Stimulated activated naive CD8-positive, alpha-beta T cell treated with anti-CD3 and anti-CD28 coated beads, Interleukin-15, amount 100 ng/mL, for 72 hours (primary cell): ENCODE measurements around the gene EEF2K.

Experiments
- ATAC-seq: fragments of 150-1000 bp; cut with Tn5 transposase; 2 replicates; pipeline ENCODE4 v1.10.0; 2021; ENCODE audit warnings: mild to moderate bottlenecking, moderate library complexity
- DNase-seq, 2 donors: peaks; one replicate each; pipeline ENCODE4 v3.0.0; 2021 to 2022
- H3K27ac Mint-ChIP-seq, 2 donors: one replicate each; pipeline ENCODE4 v1.8.0; 2022; ENCODE audit warnings: mild to moderate bottlenecking in 2 of 2, mixed read lengths in 2 of 2, moderate library complexity in 2 of 2
- H3K27me3 Mint-ChIP-seq: one replicate; pipeline ENCODE4 v1.8.0; 2022; ENCODE audit warnings: mixed read lengths
- H3K4me1 Mint-ChIP-seq: one replicate; pipeline ENCODE4 v1.8.0; 2022; ENCODE audit warnings: mild to moderate bottlenecking, mixed read lengths
- H3K4me3 Mint-ChIP-seq, 2 donors: one replicate each; pipeline ENCODE4 v1.8.0; 2022; ENCODE audit warnings: mild to moderate bottlenecking in 2 of 2, mixed read lengths in 2 of 2, moderate library complexity in 1 of 2
- H3K9me3 Mint-ChIP-seq, 2 donors: one replicate each; pipeline ENCODE4 v1.8.0; 2022; ENCODE audit warnings: mixed read lengths in 2 of 2

EEF2K gene

GRCh38 chr16:22318690-22319358 lies 112.7 kb downstream of the EEF2K start:
- H3K27ac Mint-ChIP-seq, result peak overlapping the region in 1 of 2 donors; percentile 65
- ATAC-seq, result no peak
- peaks cover 24% of the 10 kb centered on the region for H3K4me1 Mint-ChIP-seq
- no peaks in the 10 kb centered on the region for H3K9me3 Mint-ChIP-seq
- DNase-seq, result peak; percentile 58 to 61
- no peaks in the 10 kb centered on the region for H3K27me3 Mint-ChIP-seq
- H3K4me3 Mint-ChIP-seq, result no peak overlapping the region

- H3K4me3 Mint-ChIP-seq, result no peak overlapping the region
- peaks cover 32% of the 10 kb centered on the region for H3K4me1 Mint-ChIP-seq
- no peak for ATAC-seq
- H3K27ac Mint-ChIP-seq, result peak overlapping the region in 1 of 2 donors; percentile 19
- DNase-seq, result no peak
- no peaks in the 10 kb centered on the region for H3K9me3 Mint-ChIP-seq
- H3K27me3 Mint-ChIP-seq, result no peaks in the 10 kb centered on the region
These were observed 114.7 kb downstream of the EEF2K start for GRCh38 chr16:22320572-22321339.

- no peaks in the 10 kb centered on the region for H3K9me3 Mint-ChIP-seq
- H3K4me1 Mint-ChIP-seq, result peaks cover 32% of the 10 kb centered on the region
- H3K4me3 Mint-ChIP-seq, result no peak overlapping the region
- H3K27me3 Mint-ChIP-seq, result no peaks in the 10 kb centered on the region
- ATAC-seq, result peak; percentile 82
- peak overlapping the region; percentile 20 to 65 for H3K27ac Mint-ChIP-seq
- DNase-seq, result peak; percentile 60 to 70
These were observed 115.4 kb downstream of the EEF2K start for GRCh38 chr16:22321340-22322001.

DNA sequence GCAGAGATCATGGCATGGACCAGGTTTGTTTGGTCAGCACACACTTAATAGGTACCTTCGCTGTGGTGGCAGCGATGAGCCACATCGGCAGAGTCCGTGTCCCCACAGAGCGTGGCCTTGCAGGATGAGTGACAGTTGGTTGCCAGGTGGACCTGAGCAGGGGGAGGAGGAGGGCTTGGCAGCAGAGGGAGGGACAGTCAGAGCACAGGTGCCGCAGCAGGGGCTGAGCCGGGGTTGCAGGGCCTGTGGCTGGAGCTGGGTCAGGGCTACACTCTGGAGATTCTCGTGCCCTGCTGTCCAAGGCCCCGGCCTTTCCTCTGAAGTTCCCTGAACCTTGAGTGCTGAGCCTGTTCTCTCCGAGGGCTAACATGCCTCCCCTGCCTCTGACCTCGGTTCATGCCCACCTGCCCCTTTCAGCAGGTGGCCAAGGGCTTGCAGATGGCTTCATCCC lies 116.0 kb downstream of the EEF2K start:
- H3K4me1 Mint-ChIP-seq, result peaks cover 31% of the 10 kb centered on the region
- no peak overlapping the region for H3K4me3 Mint-ChIP-seq
- peak overlapping the region in 1 of 2 donors; percentile 80 for H3K27ac Mint-ChIP-seq
- H3K27me3 Mint-ChIP-seq, result no peaks in the 10 kb centered on the region
- no peak for ATAC-seq
- no peaks in the 10 kb centered on the region for H3K9me3 Mint-ChIP-seq
- DNase-seq, result no peak

- no peak overlapping the region for H3K4me3 Mint-ChIP-seq
- peak overlapping the region in 1 of 2 donors; percentile 80 for H3K27ac Mint-ChIP-seq
- DNase-seq, result no peak
These were observed 116.7 kb downstream of the EEF2K start for GRCh38 chr16:22322741-22323140.

GRCh38 chr16:22323173-22323958 lies 117.3 kb downstream of the EEF2K start:
- H3K9me3 Mint-ChIP-seq, result no peaks in the 10 kb centered on the region
- H3K27ac Mint-ChIP-seq, result peak overlapping the region; percentile 33 to 85
- no peaks in the 10 kb centered on the region for H3K27me3 Mint-ChIP-seq
- no peak overlapping the region for H3K4me3 Mint-ChIP-seq
- H3K4me1 Mint-ChIP-seq, result peaks cover 28% of the 10 kb centered on the region
- ATAC-seq (no peak), DNase-seq (peak in 1 of 2 donors; percentile 7)

More at GRCh38 chr16:22322741-22323140, 116.7 kb downstream of the EEF2K start:
- H3K27me3 Mint-ChIP-seq, result no peaks in the 10 kb centered on the region
- H3K9me3 Mint-ChIP-seq, result no peaks in the 10 kb centered on the region
- no peak for ATAC-seq
- peaks cover 28% of the 10 kb centered on the region for H3K4me1 Mint-ChIP-seq

DNA sequence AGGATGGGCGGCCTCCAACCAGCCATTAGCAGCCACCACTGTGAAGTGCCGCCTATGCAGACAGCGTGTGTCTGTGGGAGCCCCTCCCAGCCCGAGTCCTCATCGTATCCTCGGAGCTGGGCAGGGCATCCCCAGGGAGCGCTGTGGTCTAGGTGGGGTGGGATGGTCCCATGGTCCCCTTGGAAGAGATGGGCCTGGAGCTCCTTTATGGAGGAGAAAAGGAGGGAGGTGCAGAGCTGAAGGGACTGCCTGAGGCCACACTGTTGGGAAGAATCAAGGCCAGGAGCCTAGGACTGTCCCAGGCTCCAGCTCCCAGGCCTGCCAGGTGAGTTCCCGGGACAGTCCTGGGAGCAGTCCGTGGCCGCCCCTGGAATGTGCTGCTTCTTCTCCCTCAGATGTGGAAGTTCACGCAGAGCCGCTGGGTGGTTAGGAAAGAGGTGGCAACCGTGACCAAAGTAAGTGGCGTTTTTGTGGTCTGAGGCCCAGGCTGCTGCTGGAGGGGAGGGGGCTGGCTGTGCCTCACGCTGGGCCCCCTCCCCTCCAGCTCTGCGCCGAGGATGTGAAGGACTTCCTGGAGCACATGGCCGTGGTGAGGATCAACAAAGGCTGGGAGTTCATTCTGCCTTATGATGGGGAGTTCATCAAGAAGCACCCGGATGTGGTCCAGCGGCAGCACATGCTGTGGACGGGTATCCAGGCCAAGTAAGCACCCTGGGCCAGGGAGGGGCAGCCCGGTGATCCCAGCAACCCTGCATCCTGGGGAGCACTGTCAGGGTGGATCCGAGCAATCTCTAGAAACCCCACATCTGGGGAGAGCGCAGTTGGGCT lies 118.1 kb downstream of the EEF2K start:
- Mint-ChIP-seq H3K4me3 (no peak overlapping the region), H3K27ac (peak overlapping the region; percentile 82 to 85), H3K27me3 (no peaks in the 10 kb centered on the region)

GRCh38 chr16:22324787-22325597 lies 118.9 kb downstream of the EEF2K start:
- no peaks in the 10 kb centered on the region for H3K27me3 Mint-ChIP-seq
- peaks cover 28% of the 10 kb centered on the region for H3K4me1 Mint-ChIP-seq
- DNase-seq (no peak), ATAC-seq (no peak)
- H3K9me3 Mint-ChIP-seq, result no peaks in the 10 kb centered on the region
- peak overlapping the region; percentile 82 to 90 for H3K27ac Mint-ChIP-seq
- no peak overlapping the region for H3K4me3 Mint-ChIP-seq

More for the DNA sequence above, 118.1 kb downstream of the EEF2K start:
- DNase-seq (peak in 1 of 2 donors; percentile 9), ATAC-seq (no peak)
- H3K9me3 Mint-ChIP-seq, result no peaks in the 10 kb centered on the region
- H3K4me1 Mint-ChIP-seq, result peaks cover 28% of the 10 kb centered on the region

- DNase-seq (peak in 1 of 2 donors; percentile 7), ATAC-seq (no peak)
- H3K4me1 Mint-ChIP-seq, result peaks cover 24% of the 10 kb centered on the region
- no peaks in the 10 kb centered on the region for H3K27me3 Mint-ChIP-seq
- H3K9me3 Mint-ChIP-seq, result no peaks in the 10 kb centered on the region
- H3K27ac Mint-ChIP-seq, result peak overlapping the region in 1 of 2 donors; percentile 90
- H3K4me3 Mint-ChIP-seq, result no peak overlapping the region
These were observed 119.7 kb downstream of the EEF2K start for GRCh38 chr16:22325598-22326368.

DNA sequence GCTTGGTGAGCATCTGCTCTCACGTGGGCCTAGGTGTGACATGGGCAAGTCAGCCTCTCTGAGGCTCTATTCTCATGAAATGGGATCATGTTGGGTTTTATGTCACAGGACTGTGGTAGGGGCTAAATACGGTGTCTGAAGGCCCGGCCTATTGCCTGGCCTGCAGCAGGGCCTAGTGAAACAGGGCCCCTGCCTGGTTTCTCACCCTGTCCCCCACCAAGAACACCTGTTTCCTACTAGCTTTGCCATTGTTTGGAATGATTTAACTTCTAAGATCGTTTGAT lies 120.2 kb downstream of the EEF2K start:
- peak overlapping the region in 1 of 2 donors; percentile 42 for H3K27ac Mint-ChIP-seq
- ATAC-seq, result no peak

DNA sequence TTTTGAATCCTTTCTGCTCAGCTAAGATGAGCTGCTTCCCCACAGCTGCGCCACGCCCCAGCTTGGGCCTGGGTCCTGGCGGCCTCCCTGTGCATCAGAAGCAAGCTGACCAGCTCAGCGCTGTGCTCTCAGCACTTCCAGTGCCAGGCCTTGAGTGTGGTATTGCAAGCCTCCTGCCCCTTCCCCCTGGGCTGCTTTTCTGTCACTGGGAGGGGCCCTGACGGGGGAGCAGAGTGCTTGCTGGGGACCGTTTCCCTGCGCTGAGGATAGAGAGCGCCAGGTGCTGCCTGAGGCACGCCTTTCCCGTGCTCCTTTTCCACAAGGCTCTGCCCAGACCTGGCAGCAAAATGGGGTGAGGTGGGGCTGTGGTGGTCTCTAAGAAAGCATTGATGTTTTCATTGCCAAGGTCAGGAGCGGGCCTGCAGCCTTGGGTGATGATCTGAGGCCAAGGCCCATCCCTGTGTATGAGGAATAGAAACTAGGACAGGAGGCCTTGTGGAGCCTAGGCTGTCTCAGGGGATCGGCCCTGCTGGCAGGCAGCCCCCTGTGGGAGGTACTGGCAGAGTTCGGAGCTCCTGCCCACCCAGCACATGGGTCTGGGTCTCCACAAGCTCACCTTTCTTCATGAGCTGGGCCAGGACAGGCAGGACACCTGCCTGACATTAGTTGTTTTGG lies 120.8 kb downstream of the EEF2K start:
- H3K4me3 Mint-ChIP-seq, result no peak overlapping the region
- peak in 1 of 2 donors; percentile 5 for DNase-seq
- no peak for ATAC-seq
- peaks cover 19% of the 10 kb centered on the region for H3K4me1 Mint-ChIP-seq
- H3K27me3 Mint-ChIP-seq, result no peaks in the 10 kb centered on the region
- H3K27ac Mint-ChIP-seq, result peak overlapping the region; percentile 69 to 93
- no peaks in the 10 kb centered on the region for H3K9me3 Mint-ChIP-seq

More for the DNA sequence above, 120.2 kb downstream of the EEF2K start:
- Mint-ChIP-seq H3K27me3 (no peaks in the 10 kb centered on the region), H3K4me3 (no peak overlapping the region), H3K9me3 (no peaks in the 10 kb centered on the region), H3K4me1 (peaks cover 19% of the 10 kb centered on the region)
- peak in 1 of 2 donors; percentile 5 for DNase-seq

GRCh38 chr16:22327446-22327775 lies 121.3 kb downstream of the EEF2K start:
- H3K9me3 Mint-ChIP-seq, result no peaks in the 10 kb centered on the region
- peak overlapping the region; percentile 23 to 69 for H3K27ac Mint-ChIP-seq
- peaks cover 16% of the 10 kb centered on the region for H3K4me1 Mint-ChIP-seq
- DNase-seq, result no peak
- ATAC-seq, result no peak
- no peak overlapping the region for H3K4me3 Mint-ChIP-seq
- no peaks in the 10 kb centered on the region for H3K27me3 Mint-ChIP-seq
